Stimulated activated CD8-positive, alpha-beta memory T cell treated with anti-CD3 and anti-CD28 coated beads, Interleukin-7, amount 100 ng/mL, for 1 hour (primary cell): ENCODE data around the gene F8.
"Not testable (repeated sequence)": the region's sequence is repeated elsewhere in the genome, so short reads cannot be mapped to it uniquely, and the experiment has no call there.

Experiments
- DNase-seq, 2 donors: peaks; one replicate each; pipeline ENCODE4 v3.0.0-alpha.2; 2020; ENCODE audit warnings: low read depth in 2 of 2

F8 gene

GRCh38 chrX:154986826-154987575 lies 35.5 kb downstream of the F8 start:
- no peak for DNase-seq

GRCh38 chrX:154981116-154981411 lies 41.5 kb downstream of the F8 start:
- no peak for DNase-seq

- peak; percentile 46 to 49 for DNase-seq
Measured at GRCh38 chrX:154980330-154981115, 42.0 kb downstream of the F8 start.

GRCh38 chrX:154979629-154980028 lies 42.9 kb downstream of the F8 start:
- DNase-seq, result no peak

GRCh38 chrX:154968353-154968752 lies 54.2 kb downstream of the F8 start:
- no peak for DNase-seq

GRCh38 chrX:154967603-154968002 lies 54.9 kb downstream of the F8 start:
- DNase-seq, result no peak

GRCh38 chrX:154961947-154962346 lies 60.6 kb downstream of the F8 start:
- no peak for DNase-seq

GRCh38 chrX:154955799-154956198 lies 66.7 kb downstream of the F8 start:
- DNase-seq, result not testable (repeated sequence)

GRCh38 chrX:154939265-154939664 lies 83.3 kb downstream of the F8 start:
- DNase-seq, result not testable (repeated sequence)

GRCh38 chrX:154924771-154925170 lies 97.8 kb downstream of the F8 start:
- not testable (repeated sequence) for DNase-seq

- no peak for DNase-seq
Measured at GRCh38 chrX:154918060-154918483, 104.5 kb downstream of the F8 start.

- no peak for DNase-seq
Measured at GRCh38 chrX:154914052-154914451, 108.5 kb downstream of the F8 start.

- DNase-seq, result not testable (repeated sequence)
Measured at GRCh38 chrX:154910528-154910927, 112.0 kb downstream of the F8 start.

GRCh38 chrX:154910048-154910447 lies 112.5 kb downstream of the F8 start:
- not testable (repeated sequence) for DNase-seq

GRCh38 chrX:154908821-154909220 lies 113.7 kb downstream of the F8 start:
- DNase-seq, result no peak

GRCh38 chrX:154902408-154902807 lies 120.1 kb downstream of the F8 start:
- no peak for DNase-seq

- no peak for DNase-seq
Measured at GRCh38 chrX:154900323-154900722, 122.2 kb downstream of the F8 start.

GRCh38 chrX:154892296-154892695 lies 130.2 kb downstream of the F8 start:
- DNase-seq, result no peak

- no peak for DNase-seq
Measured at GRCh38 chrX:154890990-154891639, 131.4 kb downstream of the F8 start.

GRCh38 chrX:154886789-154887221 lies 135.7 kb downstream of the F8 start:
- not testable (repeated sequence) for DNase-seq

- not testable (repeated sequence) for DNase-seq
Measured at GRCh38 chrX:154886069-154886788, 136.3 kb downstream of the F8 start, which contains the start of gene F8A1. Gene F8A1, plus strand, starts transcription at chrX:154886355. Its CDS starts 20 bp downstream, at chrX:154886375.

GRCh38 chrX:154885549-154885948 lies 137.0 kb downstream of the F8 start:
- DNase-seq, result not testable (repeated sequence)
